Stimulated activated CD8-positive, alpha-beta memory T cell treated with anti-CD3 and anti-CD28 coated beads, Interleukin-15, amount 100 ng/mL, for 4 hours (primary cell): Measurements from ENCODE around the gene HEXA.

Experiments
- DNase-seq, 2 donors: peaks; one replicate each; pipeline ENCODE4 v3.0.0-alpha.2; 2020; ENCODE audit warnings: low read depth in 2 of 2

The HEXA gene

DNA sequence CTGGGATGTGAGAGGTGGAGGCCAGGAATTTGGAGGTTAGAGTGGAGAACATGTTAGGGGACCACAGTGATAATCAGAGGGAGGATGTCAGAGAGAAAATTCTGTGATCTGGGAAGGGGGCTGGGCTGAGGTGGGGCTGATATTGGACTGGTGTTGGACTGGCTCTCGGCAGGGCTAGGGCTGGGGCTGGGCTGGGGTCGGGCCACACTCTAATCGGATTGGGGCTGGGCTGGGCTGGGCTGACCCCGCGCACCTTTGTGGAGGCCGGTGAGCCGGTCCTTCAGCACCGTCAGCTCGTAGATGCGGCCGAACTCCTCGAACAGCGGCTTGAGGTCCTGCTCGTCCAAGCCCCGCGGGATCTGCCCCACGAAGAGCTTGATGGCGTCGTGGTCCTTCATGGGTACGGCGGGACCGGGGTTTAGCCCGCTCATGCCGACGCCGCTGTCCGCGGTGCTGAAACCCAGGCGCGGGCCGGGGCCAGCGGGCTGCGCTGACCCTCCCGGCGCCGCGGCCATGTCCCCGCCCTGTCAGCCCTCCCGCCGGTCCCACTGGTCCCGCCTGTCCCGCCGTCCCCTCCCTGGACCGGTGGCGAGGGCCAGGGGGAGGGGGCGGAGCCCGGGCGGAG is 56.3 kb downstream of the HEXA start:
- peak in 1 of 2 donors; percentile 13 for DNase-seq

DNA sequence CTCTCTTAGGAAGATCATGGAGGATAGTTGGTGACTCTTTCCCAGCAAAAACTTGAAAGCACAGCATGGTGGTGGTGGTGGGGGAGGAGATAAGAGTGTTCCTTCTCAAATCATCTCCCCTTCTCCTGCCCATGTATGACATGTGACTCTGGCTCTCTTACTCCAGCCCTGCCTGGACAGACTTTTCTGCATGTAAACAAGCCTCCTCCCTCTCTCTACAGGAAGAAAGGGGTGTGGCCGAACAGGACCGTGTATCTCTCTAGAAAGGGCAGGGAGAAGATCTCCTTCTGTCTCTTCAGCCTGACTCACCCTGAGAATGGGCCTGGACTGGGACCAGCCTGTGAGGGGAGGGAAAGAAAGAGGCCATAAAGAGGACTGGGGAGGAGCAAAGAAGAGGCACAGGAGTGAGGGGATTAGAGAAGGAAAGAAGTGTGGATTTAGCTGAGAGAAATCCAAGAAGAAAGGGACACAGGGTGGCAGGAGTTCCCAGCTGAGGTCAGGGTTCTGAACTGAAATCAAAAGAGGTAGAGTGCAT is 57.3 kb downstream of the HEXA start:
- DNase-seq = no peak

DNA sequence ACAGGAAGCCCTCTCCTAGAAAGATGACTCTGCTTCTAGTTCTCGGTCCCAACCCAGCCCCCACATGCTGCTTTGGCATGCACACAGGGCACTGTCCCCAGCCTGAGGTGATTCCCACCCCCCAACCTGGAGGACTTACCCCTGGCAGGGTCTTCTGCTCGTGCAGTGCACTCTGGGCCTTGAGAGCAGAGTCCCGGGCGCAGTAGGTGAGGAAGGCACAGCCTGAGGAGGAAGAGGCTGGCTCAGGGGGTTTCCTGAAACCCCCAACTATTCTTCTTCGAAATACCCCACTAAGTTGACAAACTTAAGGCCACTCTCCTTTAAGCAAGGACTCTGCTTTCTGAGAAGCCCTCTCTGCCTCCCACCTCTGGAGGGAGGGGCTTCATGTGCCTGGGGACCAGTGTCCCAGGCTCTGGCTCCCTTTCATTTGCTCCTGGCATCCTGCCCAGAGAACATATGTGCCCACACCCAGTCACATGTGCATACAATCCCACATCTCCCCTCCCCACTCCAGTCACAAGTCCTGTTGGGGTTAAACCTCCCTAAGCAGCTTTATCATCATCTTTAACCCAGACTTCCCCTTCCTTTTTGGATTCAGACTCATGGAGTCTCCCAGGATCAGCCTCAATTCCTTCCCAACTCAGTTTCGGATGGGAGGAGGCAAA is 60.0 kb downstream of the HEXA start:
- DNase-seq = no peak

DNA sequence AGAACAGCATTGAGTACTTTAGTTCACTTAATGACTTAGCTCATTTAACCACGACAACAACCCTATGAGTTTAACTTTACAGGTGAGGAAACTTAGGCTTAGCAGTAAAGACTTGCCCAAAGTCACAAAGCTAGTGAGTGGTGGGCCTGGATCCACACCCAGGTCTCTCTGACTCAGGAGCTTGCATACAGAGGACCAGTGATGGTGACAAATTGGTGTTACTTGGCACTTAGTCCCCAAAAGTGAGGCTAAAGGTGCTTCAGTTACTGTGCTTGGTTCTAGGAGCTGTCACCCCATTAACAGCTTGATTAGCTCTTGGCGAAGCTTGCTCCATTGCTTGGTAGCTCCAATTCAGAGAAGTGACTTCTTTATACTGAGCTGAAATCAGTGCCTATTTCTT is 61.9 kb downstream of the HEXA start:
- DNase-seq = no peak

DNA sequence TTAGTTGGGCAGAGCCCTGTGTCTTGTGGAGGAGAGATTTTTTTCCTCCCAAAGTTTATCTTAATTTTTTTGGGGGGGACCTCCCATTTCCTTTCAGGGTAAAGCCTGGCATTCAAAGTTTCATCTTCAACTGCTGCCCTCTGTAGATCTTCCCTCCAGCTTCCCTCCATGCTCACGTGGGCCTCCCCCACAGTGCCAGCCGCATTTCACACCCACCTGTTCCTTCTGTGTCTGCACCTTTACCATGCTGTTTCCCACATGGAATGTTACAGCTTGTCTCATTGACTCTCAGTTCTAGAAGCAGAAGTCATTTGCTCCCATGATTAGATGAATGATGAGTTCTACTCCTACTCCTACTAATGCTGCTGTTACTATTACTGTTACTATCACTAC is 62.4 kb downstream of the HEXA start:
- DNase-seq = no peak

DNA sequence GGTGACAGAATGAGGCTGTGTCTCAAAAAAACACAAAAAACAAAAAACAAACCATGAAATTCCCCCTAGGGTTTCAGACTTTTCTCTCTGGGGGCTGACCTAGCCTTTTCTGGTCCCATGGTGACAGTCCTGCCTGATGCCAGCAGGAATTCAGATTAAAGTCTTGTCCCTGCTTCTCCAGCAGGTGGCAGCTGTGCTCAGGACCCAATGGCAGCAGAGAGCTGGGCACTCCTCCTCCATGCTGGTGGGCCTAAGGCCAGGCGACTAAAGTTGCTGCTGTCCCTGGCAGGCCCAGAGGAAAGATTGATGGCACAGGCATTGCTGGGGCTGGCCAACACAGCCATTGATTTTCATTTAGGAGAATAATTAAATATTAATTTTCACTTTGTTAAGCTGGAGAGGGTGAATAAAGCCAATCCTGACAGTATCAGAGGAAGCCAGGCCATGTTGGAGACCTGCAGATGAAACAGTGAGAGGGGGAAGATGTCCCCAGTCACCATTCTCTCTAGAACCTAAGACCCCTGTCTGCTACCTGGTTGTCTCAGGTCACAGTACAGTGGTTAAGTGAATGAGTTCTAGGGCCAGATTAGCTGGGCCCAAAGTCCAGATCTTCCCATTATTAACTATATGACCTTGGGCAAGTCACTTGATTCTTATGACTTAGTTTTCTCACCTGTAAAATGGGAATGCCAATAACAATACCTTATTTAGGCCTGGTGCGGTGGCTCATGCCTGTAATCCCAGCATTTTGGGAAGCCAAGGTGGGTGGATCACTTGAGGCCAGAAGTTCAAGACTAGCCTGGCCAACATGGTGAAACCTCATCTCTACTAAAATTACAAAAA is 63.0 kb downstream of the HEXA start:
- DNase-seq = peak in 1 of 2 donors; percentile 36

DNA sequence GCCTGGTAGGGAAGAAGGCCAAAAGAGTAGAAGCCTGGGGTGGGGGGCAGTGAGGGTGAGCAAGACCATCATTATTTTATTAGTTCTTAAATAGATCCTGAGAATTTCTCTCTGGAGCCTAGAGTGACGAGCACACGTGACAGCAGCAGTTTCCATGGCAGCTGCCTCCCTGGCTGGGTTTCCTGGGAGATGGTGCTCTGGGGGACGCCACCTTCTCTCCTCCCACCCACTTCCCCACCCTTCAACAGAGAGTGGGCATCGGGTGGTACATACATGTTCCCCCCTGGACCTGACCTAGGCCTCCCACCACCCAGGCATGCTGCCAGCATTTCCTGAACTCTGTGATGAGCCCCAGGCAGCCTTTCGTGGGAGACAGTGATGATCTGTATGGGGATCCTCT is 68.8 kb downstream of the HEXA start:
- no peak for DNase-seq

DNA sequence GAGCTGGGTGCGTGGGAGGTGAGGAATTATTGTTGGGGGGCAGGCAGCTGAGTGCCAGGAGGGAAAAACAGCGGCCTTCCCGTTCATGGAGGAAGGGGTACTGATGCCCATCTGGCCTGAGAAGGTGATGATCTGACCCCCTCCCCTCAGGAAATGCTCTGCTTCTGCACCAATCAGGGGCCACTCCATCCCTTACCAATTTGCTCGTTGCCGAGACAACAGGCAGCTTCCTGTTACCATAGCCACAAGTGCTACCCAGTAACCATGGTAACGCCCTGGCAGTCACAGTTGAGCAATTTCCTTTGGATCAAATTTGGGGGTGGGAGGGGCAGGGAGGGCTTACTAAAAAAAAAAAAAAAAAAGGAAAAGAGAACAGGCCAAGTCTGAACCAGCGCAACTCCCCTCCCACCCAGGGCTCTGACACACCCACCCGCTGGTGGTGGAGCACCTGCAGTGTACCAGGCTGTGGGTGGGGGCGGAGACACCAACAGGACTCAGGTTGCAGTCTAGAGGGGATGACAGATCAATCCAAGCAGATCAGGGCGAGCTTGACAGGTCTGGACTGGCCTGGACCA is 69.5 kb downstream of the HEXA start:
- peak in 1 of 2 donors; percentile 2 for DNase-seq

DNA sequence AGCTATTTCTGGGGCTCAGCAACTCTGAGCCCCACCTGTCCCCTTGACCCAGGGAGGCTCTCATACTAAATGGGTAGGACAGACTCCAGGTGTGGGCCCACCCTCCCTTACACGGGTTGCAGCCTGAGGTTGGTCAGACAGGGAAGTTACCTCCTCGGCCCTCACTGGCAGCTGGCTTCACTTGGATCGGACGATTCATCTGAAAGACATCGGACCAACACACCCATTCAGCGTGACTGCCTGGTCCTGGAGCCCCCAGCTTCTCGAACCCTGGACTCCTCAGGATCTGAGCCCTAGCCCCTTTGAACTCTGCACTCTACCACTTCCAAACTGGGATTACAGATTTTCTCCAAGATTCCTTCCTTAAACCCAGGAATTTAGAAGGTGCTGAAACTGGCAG is 71.2 kb downstream of the HEXA start:
- DNase-seq = no peak

DNA sequence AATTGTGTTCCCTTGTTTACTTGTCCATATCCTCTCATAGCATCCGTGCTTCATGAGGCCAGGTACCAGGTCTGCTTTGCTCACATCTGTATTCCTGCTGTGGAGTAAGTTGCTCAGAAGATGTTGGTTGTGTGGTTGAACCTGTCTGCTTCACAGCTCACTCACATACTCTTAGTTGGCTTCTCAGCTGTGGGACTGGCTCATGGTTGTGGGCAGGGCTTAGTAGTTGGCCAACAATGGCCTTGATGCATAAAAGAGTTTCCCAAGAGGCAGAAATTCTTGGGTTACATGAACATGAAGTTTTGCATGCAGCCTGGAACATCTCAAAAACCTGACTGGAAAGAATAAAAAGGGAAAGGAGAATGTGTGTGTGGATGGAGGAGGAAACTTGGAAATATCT is 72.9 kb downstream of the HEXA start:
- DNase-seq = no peak
